Neural cell (in vitro differentiated cells): ENCODE data around the gene ZFP3. TPM values are rescaled to one million over a fixed set of nuclear protein-coding genes. Genes with fewer than 3 reads are reported as not detected.

ENCODE experiments used
- H2AFZ ChIP-seq: fragments of 200-600, 300-800 bp; sonication (generic), shearing (Covaris generic); 2 replicates; pipeline ENCODE4 v1.6.0; 2014; ENCODE audit warnings: low read depth, mild to moderate bottlenecking, antibody characterized with exemption, low read length, moderate library complexity
- H3F3A ChIP-seq: fragments of 200-600 bp; shearing (Covaris generic); 2 replicates; pipeline ENCODE4 v1.6.1; 2016; ENCODE audit warnings: mild to moderate bottlenecking, moderate library complexity, mixed read lengths, antibody characterized with exemption, low read length; ENCODE audit not compliant: insufficient read depth, poor library complexity, severe bottlenecking
- H3K27ac ChIP-seq: fragments of 200-600, 300-800 bp; sonication (generic), shearing (Covaris generic); 2 replicates; pipeline ENCODE4 v1.5.1; 2014; ENCODE audit warnings: mild to moderate bottlenecking, low read length, moderate library complexity
- H3K27me3 ChIP-seq: fragments of 300-800, 200-600 bp; sonication (generic), shearing (Covaris generic); 2 replicates; pipeline ENCODE4 v1.6.0; 2014; ENCODE audit warnings: mild to moderate bottlenecking, low read depth, low read length, moderate library complexity; ENCODE audit not compliant: insufficient read depth
- H3K36me3 ChIP-seq: fragments of 300-800, 200-600 bp; sonication (generic), shearing (Covaris generic); 2 replicates; pipeline ENCODE4 v1.5.1; 2014; ENCODE audit warnings: mild to moderate bottlenecking, antibody characterized with exemption, low read length, moderate library complexity; ENCODE audit not compliant: insufficient read depth
- H3K4me2 ChIP-seq: fragments of 300-800, 200-600 bp; sonication (generic), shearing (Covaris generic); 2 replicates; pipeline ENCODE4 v1.6.0; 2014; ENCODE audit warnings: mild to moderate bottlenecking, low read length
- H3K4me3 ChIP-seq: fragments of 300-800, 200-600 bp; sonication (generic), shearing (Covaris generic); 2 replicates; pipeline ENCODE4 v1.5.1; 2014; ENCODE audit warnings: mild to moderate bottlenecking, low read length, moderate library complexity
- H3K79me2 ChIP-seq: fragments of 200-600 bp; shearing (Covaris generic); replicated peaks from 2 replicates; pipeline ENCODE4 v1.6.0; 2014; ENCODE audit warnings: mild to moderate bottlenecking, low read length, moderate library complexity; ENCODE audit not compliant: insufficient read depth
- H3K9ac ChIP-seq: fragments of 300-800, 200-600 bp; sonication (generic), shearing (Covaris generic); 2 replicates; pipeline ENCODE4 v1.6.1; 2016; ENCODE audit warnings: mild to moderate bottlenecking, low read length, mixed read lengths
- H3K9me2 ChIP-seq: fragments of 200-600 bp; shearing (Covaris generic); 2 replicates; pipeline ENCODE4 v1.6.1; 2016; ENCODE audit warnings: mild to moderate bottlenecking, low read length, mixed read lengths; ENCODE audit not compliant: insufficient read depth
- H3K9me3 ChIP-seq: fragments of 200-600, 300-800 bp; sonication (generic), shearing (Covaris generic); 2 replicates; pipeline ENCODE4 v1.6.1; 2016; ENCODE audit warnings: mild to moderate bottlenecking, mixed run types, low read length, moderate library complexity, mixed read lengths
- H4K20me1 ChIP-seq: fragments of 200-600 bp; shearing (Covaris generic); 2 replicates; pipeline ENCODE4 v1.6.1; 2016; ENCODE audit warnings: mild to moderate bottlenecking, mixed run types; ENCODE audit not compliant: insufficient read depth
- EP300 ChIP-seq: fragments of 450-650 bp; conservative IDR thresholded peaks from 2 replicates; pipeline ENCODE4 v1.6.1; 2014; ENCODE audit warnings: antibody characterized with exemption, mild to moderate bottlenecking, moderate library complexity; ENCODE audit not compliant: poor library complexity, severe bottlenecking
- EZH2 ChIP-seq: fragments of 200-600, 300-800 bp; shearing (Covaris generic), sonication (generic); IDR thresholded peaks from 2 replicates; pipeline ENCODE4 v1.6.1; 2014; ENCODE audit warnings: antibody characterized with exemption, low read length, borderline replicate concordance, mild to moderate bottlenecking; ENCODE audit not compliant: insufficient read depth, poor library complexity, severe bottlenecking
- MXI1 ChIP-seq: fragments of 450-650 bp; conservative IDR thresholded peaks from 2 replicates; pipeline ENCODE4 v1.6.1; 2014; ENCODE audit warnings: antibody characterized with exemption, mild to moderate bottlenecking; ENCODE audit not compliant: poor library complexity, severe bottlenecking
- POLR2AphosphoS5 ChIP-seq: IDR thresholded peaks from 2 replicates; pipeline ENCODE4 v1.6.1; 2012
- RAD21 ChIP-seq: fragments of 450-650 bp; conservative IDR thresholded peaks from 2 replicates; pipeline ENCODE4 v1.6.1; 2014; ENCODE audit warnings: antibody characterized with exemption, mild to moderate bottlenecking, moderate library complexity
- SMC3 ChIP-seq: fragments of 450-650 bp; conservative IDR thresholded peaks from 2 replicates; pipeline ENCODE4 v1.6.1; 2014; ENCODE audit warnings: antibody characterized with exemption, mild to moderate bottlenecking, moderate library complexity; ENCODE audit not compliant: poor library complexity
- TAF1 ChIP-seq: IDR thresholded peaks from 2 replicates; pipeline ENCODE4 v1.6.1; 2012; ENCODE audit warnings: low read depth
- polyA plus RNA-seq: library from polyadenylated mRNA; depleted of rRNA; stranded (reverse); fragments of >200 nt; gene quantifications from 2 replicates; pipeline ENCODE4 v1.2.3, GENCODE V29; 2014
- TF ChIP-seq, protein P1 (sequence below): fragments of 450-650 bp; IDR thresholded peaks from 2 replicates; pipeline ENCODE4 v1.5.1; 2014; ENCODE audit warnings: antibody characterized with exemption, mild to moderate bottlenecking, moderate library complexity; ENCODE audit not compliant: poor library complexity, severe bottlenecking
- TF ChIP-seq, protein P2 (sequence below): IDR thresholded peaks from 2 replicates; pipeline ENCODE4 v1.6.1; 2012; ENCODE audit warnings: borderline replicate concordance

Gene ZFP3
- polyA plus RNA-seq, 1 donor from 2014 or later: 0.05 TPM

DNA sequence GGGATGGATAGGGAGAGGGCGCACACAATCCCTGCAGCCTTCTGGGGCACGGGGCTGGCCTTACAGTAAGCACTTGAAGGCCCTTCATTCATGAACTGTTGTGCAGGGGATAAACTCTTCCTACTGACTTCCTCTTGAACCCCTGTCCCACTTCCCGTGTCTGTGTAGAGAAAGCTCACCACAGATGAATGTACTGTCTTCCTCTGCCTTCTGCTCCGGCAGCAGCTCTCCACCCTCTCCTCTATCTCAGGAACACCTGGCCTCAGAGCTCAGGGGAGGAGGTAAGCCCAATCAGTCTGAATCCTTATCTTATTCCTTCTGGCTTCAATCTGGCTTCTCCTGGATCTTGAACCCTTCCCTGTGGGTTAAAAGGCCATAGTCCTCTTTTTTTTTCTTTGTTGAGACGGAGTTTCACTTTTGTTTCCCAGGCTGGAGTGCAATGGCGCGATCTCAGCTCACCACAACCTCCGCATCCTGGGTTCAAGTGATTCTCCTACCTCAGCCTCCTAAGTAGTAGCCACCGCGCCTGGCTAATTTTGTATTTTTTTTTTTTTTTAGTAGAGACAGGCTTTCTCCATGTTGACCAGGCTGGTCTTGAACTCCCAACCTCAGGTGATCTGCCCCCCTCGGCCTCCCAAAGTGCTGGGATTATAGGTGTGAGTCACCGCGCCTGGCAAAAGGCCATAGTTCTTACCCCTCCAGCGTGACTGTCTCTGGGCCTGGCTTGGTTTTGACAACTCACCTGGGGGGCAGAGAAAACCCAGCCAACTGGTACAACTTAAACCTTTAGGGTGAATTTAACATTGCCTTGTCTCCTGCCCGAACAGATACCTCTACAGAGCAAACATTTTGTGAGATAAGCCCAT is 35.9 kb upstream of the ZFP3 start:
- no peak overlapping the region for H2AFZ ChIP-seq
- TF ChIP-seq, protein P1, sequence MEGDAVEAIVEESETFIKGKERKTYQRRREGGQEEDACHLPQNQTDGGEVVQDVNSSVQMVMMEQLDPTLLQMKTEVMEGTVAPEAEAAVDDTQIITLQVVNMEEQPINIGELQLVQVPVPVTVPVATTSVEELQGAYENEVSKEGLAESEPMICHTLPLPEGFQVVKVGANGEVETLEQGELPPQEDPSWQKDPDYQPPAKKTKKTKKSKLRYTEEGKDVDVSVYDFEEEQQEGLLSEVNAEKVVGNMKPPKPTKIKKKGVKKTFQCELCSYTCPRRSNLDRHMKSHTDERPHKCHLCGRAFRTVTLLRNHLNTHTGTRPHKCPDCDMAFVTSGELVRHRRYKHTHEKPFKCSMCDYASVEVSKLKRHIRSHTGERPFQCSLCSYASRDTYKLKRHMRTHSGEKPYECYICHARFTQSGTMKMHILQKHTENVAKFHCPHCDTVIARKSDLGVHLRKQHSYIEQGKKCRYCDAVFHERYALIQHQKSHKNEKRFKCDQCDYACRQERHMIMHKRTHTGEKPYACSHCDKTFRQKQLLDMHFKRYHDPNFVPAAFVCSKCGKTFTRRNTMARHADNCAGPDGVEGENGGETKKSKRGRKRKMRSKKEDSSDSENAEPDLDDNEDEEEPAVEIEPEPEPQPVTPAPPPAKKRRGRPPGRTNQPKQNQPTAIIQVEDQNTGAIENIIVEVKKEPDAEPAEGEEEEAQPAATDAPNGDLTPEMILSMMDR: no peak
- no peak for TF ChIP-seq EP300
- no peaks in the 10 kb centered on the region for H3K27me3 ChIP-seq
- no peak overlapping the region for H3K9ac ChIP-seq
- no peak overlapping the region for H3K4me3 ChIP-seq
- H3K4me2 ChIP-seq: no peak overlapping the region
- H4K20me1 ChIP-seq: no peaks in the 10 kb centered on the region
- no peaks in the 10 kb centered on the region for H3K36me3 ChIP-seq
- H3K27ac ChIP-seq: no peak overlapping the region
- H3F3A ChIP-seq: no peaks in the 10 kb centered on the region
- no peaks in the 10 kb centered on the region for H3K9me2 ChIP-seq
- no peaks in the 10 kb centered on the region for H3K79me2 ChIP-seq
- H3K9me3 ChIP-seq: no peaks in the 10 kb centered on the region

DNA sequence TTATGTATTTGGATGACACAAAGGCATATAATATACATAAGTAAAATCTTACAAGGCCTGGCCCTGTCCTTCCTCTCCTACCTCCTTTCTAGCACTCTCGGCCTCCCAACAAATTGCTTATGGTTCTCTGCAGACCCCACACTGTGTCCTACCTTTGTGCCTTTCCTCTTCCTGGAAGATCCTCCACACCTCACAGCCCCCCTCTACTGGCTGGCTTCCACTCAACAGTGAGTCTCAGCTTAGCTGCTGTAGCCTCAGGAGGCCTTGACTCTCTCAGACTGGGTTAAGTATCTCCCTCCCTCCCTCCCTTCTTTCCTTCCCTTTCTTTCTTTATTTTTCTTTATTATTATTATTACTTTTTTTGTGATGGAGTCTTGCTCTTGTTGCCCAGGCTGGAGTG is 34.7 kb upstream of the ZFP3 start:
- H3K79me2 ChIP-seq: no peaks in the 10 kb centered on the region
- no peak overlapping the region for H3K4me2 ChIP-seq
- H3F3A ChIP-seq: no peaks in the 10 kb centered on the region
- H3K9me2 ChIP-seq: no peaks in the 10 kb centered on the region
- TF ChIP-seq TAF1: no peak
- TF ChIP-seq RAD21: no peak
- no peak for TF ChIP-seq POLR2AphosphoS5
- TF ChIP-seq EZH2: no peak
- TF ChIP-seq EP300: no peak
- TF ChIP-seq MXI1: no peak
- no peak for TF ChIP-seq SMC3
- TF ChIP-seq, protein P1: no peak
- TF ChIP-seq, protein P2, sequence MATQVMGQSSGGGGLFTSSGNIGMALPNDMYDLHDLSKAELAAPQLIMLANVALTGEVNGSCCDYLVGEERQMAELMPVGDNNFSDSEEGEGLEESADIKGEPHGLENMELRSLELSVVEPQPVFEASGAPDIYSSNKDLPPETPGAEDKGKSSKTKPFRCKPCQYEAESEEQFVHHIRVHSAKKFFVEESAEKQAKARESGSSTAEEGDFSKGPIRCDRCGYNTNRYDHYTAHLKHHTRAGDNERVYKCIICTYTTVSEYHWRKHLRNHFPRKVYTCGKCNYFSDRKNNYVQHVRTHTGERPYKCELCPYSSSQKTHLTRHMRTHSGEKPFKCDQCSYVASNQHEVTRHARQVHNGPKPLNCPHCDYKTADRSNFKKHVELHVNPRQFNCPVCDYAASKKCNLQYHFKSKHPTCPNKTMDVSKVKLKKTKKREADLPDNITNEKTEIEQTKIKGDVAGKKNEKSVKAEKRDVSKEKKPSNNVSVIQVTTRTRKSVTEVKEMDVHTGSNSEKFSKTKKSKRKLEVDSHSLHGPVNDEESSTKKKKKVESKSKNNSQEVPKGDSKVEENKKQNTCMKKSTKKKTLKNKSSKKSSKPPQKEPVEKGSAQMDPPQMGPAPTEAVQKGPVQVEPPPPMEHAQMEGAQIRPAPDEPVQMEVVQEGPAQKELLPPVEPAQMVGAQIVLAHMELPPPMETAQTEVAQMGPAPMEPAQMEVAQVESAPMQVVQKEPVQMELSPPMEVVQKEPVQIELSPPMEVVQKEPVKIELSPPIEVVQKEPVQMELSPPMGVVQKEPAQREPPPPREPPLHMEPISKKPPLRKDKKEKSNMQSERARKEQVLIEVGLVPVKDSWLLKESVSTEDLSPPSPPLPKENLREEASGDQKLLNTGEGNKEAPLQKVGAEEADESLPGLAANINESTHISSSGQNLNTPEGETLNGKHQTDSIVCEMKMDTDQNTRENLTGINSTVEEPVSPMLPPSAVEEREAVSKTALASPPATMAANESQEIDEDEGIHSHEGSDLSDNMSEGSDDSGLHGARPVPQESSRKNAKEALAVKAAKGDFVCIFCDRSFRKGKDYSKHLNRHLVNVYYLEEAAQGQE: no peak
- H3K36me3 ChIP-seq: no peaks in the 10 kb centered on the region
- no peak overlapping the region for H3K4me3 ChIP-seq
- H4K20me1 ChIP-seq: no peaks in the 10 kb centered on the region
- no peaks in the 10 kb centered on the region for H3K27me3 ChIP-seq
- no peak overlapping the region for H3K9ac ChIP-seq
- no peak overlapping the region for H3K27ac ChIP-seq
- no peaks in the 10 kb centered on the region for H3K9me3 ChIP-seq
- H2AFZ ChIP-seq: no peak overlapping the region
